ENCODE measurements around the gene CCDC27. TPM values are rescaled to one million over a fixed set of nuclear protein-coding genes. Genes with fewer than 3 reads are reported as not detected.

The CCDC27 gene
- total and polyA plus RNA-seq, 2 of the 8 experiments (the other 6 are each of a cell fraction or from before 2014, with no cell fraction given): 0.15 TPM; not detected in 1

GRCh38 chr1:3777647-3778589 lies 25.7 kb downstream of the CCDC27 start:
- TF ChIP-seq POLR2A (IDR thresholded peaks at IDR 0.05; ENCODE audit: control extremely low read depth in 1 of 2, low read depth in 2 of 2, low read length in 2 of 2): no peak
- no peak for TF ChIP-seq RNF2 (IDR thresholded peaks at IDR 0.05; ENCODE audit: borderline replicate concordance, low read depth, low read length, missing control alignments, poor library complexity, severe bottlenecking)
- no peak for TF ChIP-seq NANOG (IDR thresholded peaks at IDR 0.05; ENCODE audit: insufficient read depth, low read depth, low read length, poor library complexity, severe bottlenecking)
- H2BK12ac ChIP-seq (ENCODE audit: low read depth, low read length): no peak overlapping the region
- H4K8ac ChIP-seq (ENCODE audit: extremely low read depth, insufficient read depth, low read length): no peak overlapping the region; the same call in 1 of the 2 replicates
- no peak overlapping the region for H3K4me2 ChIP-seq (ENCODE audit: insufficient read depth in 1 of 2, low read depth in 2 of 2, low read length in 2 of 2)
- H3K4me1 ChIP-seq (replicated peaks in 1 of 4; ENCODE audit: control insufficient read depth in 3 of 4, insufficient read depth in 4 of 4, low read length in 3 of 4): peaks cover 0 to 29% (median 11%) of the 10 kb centered on the region in 4 experiments; a peak in 6 of 7 replicates
- ChIA-PET POLR2A (ENCODE audit: partially characterized antibody) (interaction anchor here (0.8 to 5.8 kb wide), 5 partner anchors 12 to 58 kb away, joined by 3 to 84 read pairs (median 3); partner anchors contain the start of gene LRRC47), CTCF (ENCODE audit: partially characterized antibody) (interaction anchor here (0.6 to 3.0 kb wide), 9 partner anchors 8 to 1670 kb away, joined by 3 to 24 read pairs (median 3); no protein-coding TSS in a partner anchor)
- peaks cover 2% of the 10 kb centered on the region; the same call in 1 of the 2 replicates for H3K23me2 ChIP-seq (ENCODE audit: low read depth, low read length)
- H3K36me3 ChIP-seq (ENCODE audit: control insufficient read depth in 2 of 4, insufficient read depth in 4 of 4, low read length in 3 of 4): peaks cover 19 to 34% (median 31%) of the 10 kb centered on the region in 4 experiments
- H3K14ac ChIP-seq (ENCODE audit: insufficient read length): no peak overlapping the region
- no peak overlapping the region for H2BK15ac ChIP-seq (ENCODE audit: low read length)
- no peak overlapping the region; the same call in 1 of the 2 replicates for H2BK5ac ChIP-seq (ENCODE audit: low read depth, low read length)
- H2BK20ac ChIP-seq (ENCODE audit: low read length): no peak overlapping the region
- H4K20me1 ChIP-seq (replicated peaks in 1 of 2; ENCODE audit: control insufficient read depth in 1 of 2, insufficient read depth in 2 of 2, low read length in 2 of 2): peaks cover 8 to 26% of the 10 kb centered on the region in 2 experiments
- FAIRE-seq: no peak
- H2AK5ac ChIP-seq (ENCODE audit: low read depth, low read length): no peak overlapping the region
- H3K18ac ChIP-seq (ENCODE audit: extremely low read depth, low read length): no peak overlapping the region
- no peak overlapping the region for H4K5ac ChIP-seq (ENCODE audit: insufficient read length, low read depth, low read length)
- H3K79me1 ChIP-seq (ENCODE audit: low read depth, low read length): no peaks in the 10 kb centered on the region; the same call in 1 of the 2 replicates
- no peak overlapping the region for H2BK120ac ChIP-seq (replicated peaks; ENCODE audit: low read depth, low read length)
- no peak overlapping the region for H3K27ac ChIP-seq (ENCODE audit: low read depth, low read length)
- H3K79me2 ChIP-seq (ENCODE audit: control insufficient read depth in 1 of 2, insufficient read depth in 2 of 2, low read length in 2 of 2): no peaks in the 10 kb centered on the region
- no peak overlapping the region for H2AFZ ChIP-seq (ENCODE audit: low read length)
- H3K27me3 ChIP-seq (replicated peaks in 1 of 4; ENCODE audit: control insufficient read depth in 3 of 4, extremely low read depth in 1 of 4, insufficient read depth in 3 of 4, low read length in 3 of 4): no peaks in the 10 kb centered on the region; a peak in 1 of 7 replicates
- WGBS, 2 experiments (ENCODE audit: extremely low coverage in 1 of 2, insufficient coverage in 1 of 2, insufficient read length in 1 of 2, insufficient replicate concordance in 2 of 2, low coverage in 1 of 2, low lambda C conversion rate in 2 of 2, missing lambda C conversion rate in 1 of 2): 98% methylated on average over 16 of the region's 20 CpGs; no CpG with 5 or more reads in 1 of the 2 experiments
- H3K9me3 ChIP-seq (ENCODE audit: insufficient read depth in 2 of 2, low read depth in 1 of 2, low read length in 1 of 2): no peaks in the 10 kb centered on the region
- H3K23ac ChIP-seq (ENCODE audit: insufficient read length): no peak overlapping the region
- no peak for DNase-seq (ENCODE audit: low read depth in 1 of 2, low spot score in 2 of 2)
- H3K4ac ChIP-seq (replicated peaks; ENCODE audit: insufficient read length, low read depth, low read length): no peak overlapping the region
- H3K56ac ChIP-seq (replicated peaks; ENCODE audit: insufficient read length, low read depth, low read length): no peak overlapping the region
- no peak overlapping the region for H3K9ac ChIP-seq (replicated peaks in 1 of 4; ENCODE audit: extremely low read depth in 1 of 4, low read depth in 3 of 4, low read length in 3 of 4)
- H3K4me3 ChIP-seq (ENCODE audit: extremely low read depth in 1 of 4, insufficient read depth in 2 of 4, low read depth in 3 of 4, low read length in 4 of 4): no peak overlapping the region
- no peak overlapping the region for H4K91ac ChIP-seq (replicated peaks; ENCODE audit: insufficient read length, low read length)

Data from H1 (cell line).